Nasal cavity respiratory epithelium epithelial cell of viscerocranial mucosa (primary cell): ENCODE measurements around the gene BEND3. TPM values are rescaled to one million over a fixed set of nuclear protein-coding genes. Genes with fewer than 3 reads are reported as not detected.

ENCODE experiments used
- total RNA-seq: library from RNA; depleted of rRNA; stranded (reverse); fragments of >200 nt; gene quantifications from 2 replicates; pipeline ENCODE4 v1.2.3, GENCODE V29; 2014

Gene BEND3
- 5.1 and 11.2 TPM in 2 replicates for total RNA-seq

DNA sequence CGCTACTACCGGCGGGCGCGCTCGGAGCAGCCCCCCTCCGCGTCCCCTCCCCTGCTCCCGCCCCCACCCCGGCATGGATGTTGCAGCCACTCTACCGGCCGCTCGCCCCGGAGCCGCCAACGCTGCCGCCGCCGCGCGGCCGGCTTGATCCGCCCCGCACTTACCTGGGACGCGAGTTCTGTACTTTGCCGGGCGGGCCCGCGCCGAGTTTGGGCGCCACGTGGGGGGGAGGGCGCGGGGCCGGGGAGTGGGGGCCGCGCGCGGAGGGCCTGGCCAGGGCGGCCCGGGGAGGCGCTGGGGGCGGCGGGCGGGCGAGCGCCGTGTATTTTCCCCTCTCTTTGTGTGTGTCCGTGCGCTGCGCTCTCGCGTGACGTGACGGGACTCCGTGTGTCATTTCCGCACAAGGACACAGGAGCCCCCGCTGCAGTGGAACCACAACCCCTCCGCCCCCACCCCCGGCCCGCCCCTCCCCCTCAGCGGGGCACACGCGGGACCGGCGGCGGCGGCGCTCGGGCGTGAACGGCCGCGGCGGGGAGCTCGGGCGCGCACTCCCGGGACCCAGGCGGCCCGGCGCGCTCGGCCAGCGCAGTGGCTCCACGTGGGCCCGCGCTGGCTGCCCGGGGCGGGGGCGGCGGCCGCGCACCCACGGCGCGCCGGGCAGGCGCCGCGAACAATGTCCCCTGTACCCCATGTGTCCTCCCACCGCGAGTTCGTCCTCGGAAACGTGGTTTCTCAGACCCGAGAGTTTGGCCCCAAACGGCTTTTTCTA is at the start of gene BEND3:
Gene BEND3, minus strand, starts transcription at position 590 of the 769 bp plus-strand sequence. CDS start 16,230 bp downstream, outside the sequence.

Other genes starting within 250 kb of the BEND3 start
- 877 and 1,120 TPM in 2 replicates for gene CD24, start 140.8 kb downstream of the BEND3 start, total RNA-seq
- gene MTRES1, start 87.3 kb downstream of the BEND3 start, total RNA-seq = 13.0 and 17.7 TPM in 2 replicates